A673 (cell line): ENCODE data around the gene NEMF. TPM values are rescaled to one million over a fixed set of nuclear protein-coding genes. Genes with fewer than 3 reads are reported as not detected.
"Not testable (repeated sequence)": the region's sequence is repeated elsewhere in the genome, so short reads cannot be mapped to it uniquely, and the experiment has no call there.

Source experiments
- BruUV-seq: library from RNA; stranded (reverse); fragments of 400-500 nt; replicated peaks from 2 replicates; lab custom pipeline; 2021; lab: Mats Ljungman, UMichigan
- CTCF ChIA-PET: fragments of 300-600 bp; sonication (Branson Sonifier 250); formaldehyde crosslinking; loops from one replicate; lab custom pipeline; 2022; ENCODE audit warnings: antibody characterized with exemption; lab: Charles Lee
- POLR2A ChIA-PET: fragments of 300-600 bp; sonication (Branson Sonifier 250); formaldehyde crosslinking; loops from one replicate; lab custom pipeline; 2022; ENCODE audit warnings: antibody characterized with exemption; ENCODE audit not compliant: low non-redundant PET; lab: Charles Lee
- DNase-seq: peaks from one replicate; pipeline ENCODE4 v3.0.0-alpha.2; 2015; ENCODE audit warnings: low spot score
- H3K27ac ChIP-seq: fragments of 200-600 bp; sonication (generic); 2 replicates; pipeline ENCODE4 v1.5.1; 2016; ENCODE audit warnings: mixed run types, low read depth, mild to moderate bottlenecking, mixed read lengths, antibody characterized with exemption, low read length; ENCODE audit not compliant: poor library complexity, severe bottlenecking
- H3K27me3 ChIP-seq: fragments of 200-600 bp; sonication (generic); replicated peaks from 2 replicates; pipeline ENCODE4 v1.6.1; 2017; ENCODE audit warnings: mixed run types, low read depth, mild to moderate bottlenecking, mixed read lengths, antibody characterized with exemption, low read length; ENCODE audit not compliant: insufficient read depth, poor library complexity
- H3K36me3 ChIP-seq: fragments of 200-600 bp; sonication (generic); 2 replicates; pipeline ENCODE4 v1.6.1; 2016; ENCODE audit warnings: mixed run types, mild to moderate bottlenecking, mixed read lengths, antibody characterized with exemption, low read length; ENCODE audit not compliant: insufficient read depth, poor library complexity, severe bottlenecking
- H3K4me1 ChIP-seq: fragments of 200-600 bp; sonication (generic); 2 replicates; pipeline ENCODE4 v1.6.1; 2017; ENCODE audit warnings: mixed run types, mild to moderate bottlenecking, mixed read lengths, antibody characterized with exemption, low read length; ENCODE audit not compliant: insufficient read depth, poor library complexity, severe bottlenecking
- H3K4me3 ChIP-seq: fragments of 200-600 bp; sonication (generic); 2 replicates; pipeline ENCODE4 v1.5.1; 2016; ENCODE audit warnings: low read depth, mixed run types, mild to moderate bottlenecking, mixed read lengths, low read length; ENCODE audit not compliant: poor library complexity, severe bottlenecking
- H3K9me3 ChIP-seq: fragments of 200-600 bp; sonication (generic); 2 replicates; pipeline ENCODE4 v1.6.1; 2016; ENCODE audit warnings: mixed run types, low read depth, mild to moderate bottlenecking, mixed read lengths, antibody characterized with exemption, low read length; ENCODE audit not compliant: poor library complexity, severe bottlenecking
- CTCF ChIP-seq: fragments of 300-800, 200-600 bp; sonication (generic); conservative IDR thresholded peaks from 2 replicates; pipeline ENCODE4 v1.5.1; 2017; ENCODE audit warnings: low read depth, mild to moderate bottlenecking, antibody characterized with exemption, low read length, moderate library complexity, mixed read lengths
- EZH2 ChIP-seq: fragments of 200-600 bp; sonication (generic); IDR thresholded peaks from 2 replicates; pipeline ENCODE4 v1.6.1; 2017; ENCODE audit warnings: borderline replicate concordance, low read depth, mild to moderate bottlenecking, mixed read lengths, antibody characterized with exemption, low read length; ENCODE audit not compliant: poor library complexity, severe bottlenecking
- intact Hi-C: fragments of 100-400 bp; cut with micrococcal nuclease; formaldehyde crosslinking; loops from one replicate; pipeline ENCODE4 v1.10.0; 2022; ENCODE audit not compliant: unreplicated experiment
- total RNA-seq: library from RNA; stranded (reverse); gene quantifications from 2 replicates; pipeline ENCODE4 v1.2.3, GENCODE V29; 2021

NEMF gene
- total RNA-seq, 1 experiment from 2014 or later = 77.5 TPM

GRCh38 chr14:49816844-49817243 is 35.7 kb downstream of the NEMF start:
- BruUV-seq = no TSS peak
- Histone ChIP-seq H3K27me3 (no peaks in the 10 kb centered on the region), H3K36me3 (peaks cover 64% of the 10 kb centered on the region), H3K27ac (no peak overlapping the region), H3K4me1 (no peaks in the 10 kb centered on the region), H3K9me3 (no peaks in the 10 kb centered on the region), H3K4me3 (no peak overlapping the region)
- no peak for TF ChIP-seq CTCF
- ChIA-PET CTCF (no interaction called here), POLR2A (no interaction called here)
- DNase-seq = no peak
- intact Hi-C loops = no loop called here

- H3K4me3 ChIP-seq, POLR2A ChIA-PET, H3K9me3 ChIP-seq, BruUV-seq, H3K27me3 ChIP-seq, DNase-seq, H3K4me1 ChIP-seq, H3K27ac ChIP-seq, CTCF ChIA-PET, intact Hi-C loops: not testable (repeated sequence)
- peaks cover 72% of the 10 kb centered on the region for H3K36me3 ChIP-seq
Measured at GRCh38 chr14:49816118-49816517, 36.5 kb downstream of the NEMF start.

GRCh38 chr14:49808780-49809179 is 43.8 kb downstream of the NEMF start:
- H3K27ac ChIP-seq = no peak overlapping the region
- BruUV-seq = no TSS peak
- DNase-seq = no peak
- H3K27me3 ChIP-seq = no peaks in the 10 kb centered on the region
- TF ChIP-seq CTCF = no peak
- TF ChIP-seq EZH2 = no peak
- H3K4me1 ChIP-seq = no peaks in the 10 kb centered on the region
- intact Hi-C loops = no loop called here
- H3K9me3 ChIP-seq = no peaks in the 10 kb centered on the region
- peaks cover 44% of the 10 kb centered on the region for H3K36me3 ChIP-seq
- H3K4me3 ChIP-seq = no peak overlapping the region
- ChIA-PET POLR2A (no interaction called here), CTCF (no interaction called here)

GRCh38 chr14:49796025-49796424 is 56.6 kb downstream of the NEMF start:
- no peaks in the 10 kb centered on the region for H3K9me3 ChIP-seq
- DNase-seq = no peak
- peaks cover 75% of the 10 kb centered on the region for H3K36me3 ChIP-seq
- H3K27ac ChIP-seq = no peak overlapping the region
- H3K4me1 ChIP-seq = no peaks in the 10 kb centered on the region
- no peak overlapping the region for H3K4me3 ChIP-seq
- BruUV-seq = no TSS peak
- TF ChIP-seq CTCF = no peak
- no peak for TF ChIP-seq EZH2
- intact Hi-C loops = loop anchor here (5.0 kb wide), 1 partner anchor 36 kb away; no protein-coding TSS in a partner anchor
- no peaks in the 10 kb centered on the region for H3K27me3 ChIP-seq
- ChIA-PET POLR2A (no interaction called here), CTCF (no interaction called here)
